ENCODE data around the gene THRB.

Gene THRB

GRCh38 chr3:24533561-24534193 is 39.0 kb upstream of the THRB start:
- no peaks in the 10 kb centered on the region for H3K79me2 ChIP-seq
- TF ChIP-seq, protein P1, sequence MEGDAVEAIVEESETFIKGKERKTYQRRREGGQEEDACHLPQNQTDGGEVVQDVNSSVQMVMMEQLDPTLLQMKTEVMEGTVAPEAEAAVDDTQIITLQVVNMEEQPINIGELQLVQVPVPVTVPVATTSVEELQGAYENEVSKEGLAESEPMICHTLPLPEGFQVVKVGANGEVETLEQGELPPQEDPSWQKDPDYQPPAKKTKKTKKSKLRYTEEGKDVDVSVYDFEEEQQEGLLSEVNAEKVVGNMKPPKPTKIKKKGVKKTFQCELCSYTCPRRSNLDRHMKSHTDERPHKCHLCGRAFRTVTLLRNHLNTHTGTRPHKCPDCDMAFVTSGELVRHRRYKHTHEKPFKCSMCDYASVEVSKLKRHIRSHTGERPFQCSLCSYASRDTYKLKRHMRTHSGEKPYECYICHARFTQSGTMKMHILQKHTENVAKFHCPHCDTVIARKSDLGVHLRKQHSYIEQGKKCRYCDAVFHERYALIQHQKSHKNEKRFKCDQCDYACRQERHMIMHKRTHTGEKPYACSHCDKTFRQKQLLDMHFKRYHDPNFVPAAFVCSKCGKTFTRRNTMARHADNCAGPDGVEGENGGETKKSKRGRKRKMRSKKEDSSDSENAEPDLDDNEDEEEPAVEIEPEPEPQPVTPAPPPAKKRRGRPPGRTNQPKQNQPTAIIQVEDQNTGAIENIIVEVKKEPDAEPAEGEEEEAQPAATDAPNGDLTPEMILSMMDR (IDR thresholded peaks at IDR 0.05), result no peak
- no peak overlapping the region for H3K4me2 ChIP-seq (ENCODE audit: low read length)
- no peak overlapping the region for H3K27ac ChIP-seq
- no peaks in the 10 kb centered on the region for H3K36me3 ChIP-seq (ENCODE audit: control insufficient read depth, insufficient read depth, low read length)
- H3K9ac ChIP-seq, result no peak overlapping the region
- no peak overlapping the region for H3K4me3 ChIP-seq (ENCODE audit: low read depth, low read length)
- no peaks in the 10 kb centered on the region for H3K9me3 ChIP-seq (ENCODE audit: control insufficient read depth, low read length)
- no peak overlapping the region for H2AFZ ChIP-seq
- no peaks in the 10 kb centered on the region for H3K4me1 ChIP-seq
- H3K27me3 ChIP-seq (ENCODE audit: control insufficient read depth, insufficient read depth, low read length), result no peaks in the 10 kb centered on the region

- Histone ChIP-seq H3K36me3 (ENCODE audit: control insufficient read depth, insufficient read depth, low read length) (no peaks in the 10 kb centered on the region), H2AFZ (no peak overlapping the region), H3K9ac (no peak overlapping the region), H3K4me1 (no peaks in the 10 kb centered on the region), H3K27ac (no peak overlapping the region), H3K9me3 (ENCODE audit: control insufficient read depth, low read length) (no peaks in the 10 kb centered on the region), H3K79me2 (no peaks in the 10 kb centered on the region), H3K4me3 (ENCODE audit: low read depth, low read length) (no peak overlapping the region), H3K4me2 (ENCODE audit: low read length) (no peak overlapping the region), H3K27me3 (ENCODE audit: control insufficient read depth, insufficient read depth, low read length) (no peaks in the 10 kb centered on the region)
- TF ChIP-seq, protein P1 (IDR thresholded peaks at IDR 0.05), result no peak
Observed at GRCh38 chr3:24530471-24530870, 35.8 kb upstream of the THRB start.

GRCh38 chr3:24529210-24529609 is 34.6 kb upstream of the THRB start:
- no peak overlapping the region for H3K4me2 ChIP-seq (ENCODE audit: low read length)
- H3K27ac ChIP-seq, result no peak overlapping the region
- H3K36me3 ChIP-seq (ENCODE audit: control insufficient read depth, insufficient read depth, low read length), result no peaks in the 10 kb centered on the region
- TF ChIP-seq, protein P1 (IDR thresholded peaks at IDR 0.05), result no peak
- H2AFZ ChIP-seq, result no peak overlapping the region
- no peak overlapping the region for H3K9ac ChIP-seq
- H3K9me3 ChIP-seq (ENCODE audit: control insufficient read depth, low read length), result no peaks in the 10 kb centered on the region
- no peaks in the 10 kb centered on the region for H3K27me3 ChIP-seq (ENCODE audit: control insufficient read depth, insufficient read depth, low read length)
- no peaks in the 10 kb centered on the region for H3K79me2 ChIP-seq
- H3K4me3 ChIP-seq (ENCODE audit: low read depth, low read length), result no peak overlapping the region
- H3K4me1 ChIP-seq, result no peaks in the 10 kb centered on the region

- no peaks in the 10 kb centered on the region for H3K79me2 ChIP-seq
- no peak overlapping the region for H3K4me2 ChIP-seq (ENCODE audit: low read length)
- no peak overlapping the region for H3K9ac ChIP-seq
- H3K4me3 ChIP-seq (ENCODE audit: low read depth, low read length), result no peak overlapping the region
- no peaks in the 10 kb centered on the region for H3K4me1 ChIP-seq
- no peaks in the 10 kb centered on the region for H3K9me3 ChIP-seq (ENCODE audit: control insufficient read depth, low read length)
- H3K27me3 ChIP-seq (ENCODE audit: control insufficient read depth, insufficient read depth, low read length), result no peaks in the 10 kb centered on the region
- no peak overlapping the region for H3K27ac ChIP-seq
- no peaks in the 10 kb centered on the region for H3K36me3 ChIP-seq (ENCODE audit: control insufficient read depth, insufficient read depth, low read length)
- TF ChIP-seq, protein P1 (IDR thresholded peaks at IDR 0.05), result no peak
- H2AFZ ChIP-seq, result no peak overlapping the region
Observed at GRCh38 chr3:24526640-24527212, 32.1 kb upstream of the THRB start.

- Histone ChIP-seq H3K4me2 (ENCODE audit: low read length) (no peak overlapping the region), H3K4me1 (peaks cover 1% of the 10 kb centered on the region), H2AFZ (peak overlapping the region; percentile 9), H3K9me3 (ENCODE audit: control insufficient read depth, low read length) (no peaks in the 10 kb centered on the region), H3K27me3 (ENCODE audit: control insufficient read depth, insufficient read depth, low read length) (no peaks in the 10 kb centered on the region), H3K27ac (no peak overlapping the region), H3K9ac (no peak overlapping the region), H3K79me2 (no peaks in the 10 kb centered on the region), H3K36me3 (ENCODE audit: control insufficient read depth, insufficient read depth, low read length) (no peaks in the 10 kb centered on the region), H3K4me3 (ENCODE audit: low read depth, low read length) (no peak overlapping the region)
- TF ChIP-seq, protein P1 (IDR thresholded peaks at IDR 0.05), result no peak
Observed at GRCh38 chr3:24525557-24525956, 30.9 kb upstream of the THRB start.
